Mucosa of descending colon (tissue), 3 donors: ENCODE measurements around the gene NDUFS2. TPM values are rescaled to one million over a fixed set of nuclear protein-coding genes. Genes with fewer than 3 reads are reported as not detected.
"Not testable (repeated sequence)": the region's sequence is repeated elsewhere in the genome, so short reads cannot be mapped to it uniquely, and the experiment has no call there.

Experiments
- ATAC-seq: fragments of 200-7000 bp; cut with Tn5 transposase; one replicate; pipeline ENCODE4 v1.9.1; 2020; ENCODE audit warnings: mild to moderate bottlenecking, moderate library complexity
- DNase-seq, 3 donors: peaks; one replicate each; pipeline ENCODE4 v3.0.0-alpha.2; 2020
- H3K36me3 ChIP-seq: fragments of 200-600 bp; one replicate; pipeline ENCODE4 v1.8.0; 2021; ENCODE audit warnings: low read depth, mild to moderate bottlenecking
- H3K4me1 ChIP-seq: fragments of 200-600 bp; one replicate; pipeline ENCODE4 v1.8.0; 2021; ENCODE audit warnings: low read depth, mild to moderate bottlenecking
- H3K4me3 ChIP-seq: fragments of 200-600 bp; one replicate; pipeline ENCODE4 v1.8.0; 2021; ENCODE audit warnings: mild to moderate bottlenecking
- H3K9me3 ChIP-seq: fragments of 200-600 bp; one replicate; pipeline ENCODE4 v1.8.0; 2021; ENCODE audit warnings: mild to moderate bottlenecking
- CTCF ChIP-seq: fragments of 200-600 bp; IDR thresholded peaks from one replicate; pipeline ENCODE4 v1.8.0; 2022; ENCODE audit warnings: antibody characterized with exemption, mild to moderate bottlenecking
- intact Hi-C, 2 donors: fragments of 100-400 bp; cut with DNase I in 1 of 2; cut with micrococcal nuclease in 1 of 2; formaldehyde crosslinking; loops; one replicate each; pipeline versions ENCODE4 v1.11.0 to v1.11.1; 2022; cut with DNase I, micrococcal nuclease
- total RNA-seq, 3 donors: library from RNA; stranded (reverse); fragmentation: NEBNext Ultra II Directional in 2 of 3; extraction: Animal tissue kit (Norgen Biotek cat#: 25700) in 2 of 3; gene quantifications; one replicate each; pipeline versions ENCODE4 v1.2.1 to v1.2.4, GENCODE V29; 2021 to 2023
- donor health status: DM: no; HTN: no; CAD: no; lungs with moderate emphysema.
- donor health status: DM: no; HTN: no; CAD: no.
- donor health status: DM: no; HTN: yes; CAD: no.

NDUFS2 gene
- total RNA-seq, 3 donors from 2014 or later: 119 to 159 (median 154) TPM

- H3K36me3 ChIP-seq: no peaks in the 10 kb centered on the region
- H3K4me3 ChIP-seq: no peak overlapping the region
- intact Hi-C loops: no loop called here
- no peaks in the 10 kb centered on the region for H3K4me1 ChIP-seq
- DNase-seq (no peak), ATAC-seq (no peak)
- no peak for TF ChIP-seq CTCF
- H3K9me3 ChIP-seq: no peaks in the 10 kb centered on the region
Measured at GRCh38 chr1:161244888-161245287, 42.7 kb downstream of the NDUFS2 start.

GRCh38 chr1:161250100-161250499, 47.9 kb downstream of the NDUFS2 start:
- H3K36me3 ChIP-seq, H3K4me1 ChIP-seq, ATAC-seq, H3K4me3 ChIP-seq, DNase-seq, intact Hi-C loops, H3K9me3 ChIP-seq: not testable (repeated sequence)

DNA sequence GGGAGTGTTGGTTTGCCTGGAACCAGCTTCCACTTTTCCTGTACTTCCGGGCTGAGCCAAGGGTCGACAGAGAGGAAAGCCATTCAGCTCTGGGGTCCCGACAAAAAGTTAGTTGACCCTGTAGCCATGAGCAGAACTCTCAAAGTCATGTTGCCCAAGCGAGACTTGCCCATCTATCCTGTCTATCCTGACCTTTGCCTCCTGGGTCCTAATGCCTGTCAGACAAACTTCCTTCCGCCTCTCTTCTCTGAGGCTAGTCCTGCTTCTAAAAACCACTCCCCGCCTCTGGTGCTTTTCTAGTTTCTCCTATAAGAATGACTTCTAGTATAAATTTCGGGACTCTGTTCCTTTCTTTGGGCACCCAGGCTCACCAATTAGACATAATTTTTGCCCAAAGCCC, 48.7 kb downstream of the NDUFS2 start:
- no peaks in the 10 kb centered on the region for H3K9me3 ChIP-seq
- no peak for TF ChIP-seq CTCF
- H3K4me1 ChIP-seq: no peaks in the 10 kb centered on the region
- no peaks in the 10 kb centered on the region for H3K36me3 ChIP-seq
- no peak overlapping the region for H3K4me3 ChIP-seq
- no peak for DNase-seq
- ATAC-seq: no peak
- intact Hi-C loops: no loop called here

DNA sequence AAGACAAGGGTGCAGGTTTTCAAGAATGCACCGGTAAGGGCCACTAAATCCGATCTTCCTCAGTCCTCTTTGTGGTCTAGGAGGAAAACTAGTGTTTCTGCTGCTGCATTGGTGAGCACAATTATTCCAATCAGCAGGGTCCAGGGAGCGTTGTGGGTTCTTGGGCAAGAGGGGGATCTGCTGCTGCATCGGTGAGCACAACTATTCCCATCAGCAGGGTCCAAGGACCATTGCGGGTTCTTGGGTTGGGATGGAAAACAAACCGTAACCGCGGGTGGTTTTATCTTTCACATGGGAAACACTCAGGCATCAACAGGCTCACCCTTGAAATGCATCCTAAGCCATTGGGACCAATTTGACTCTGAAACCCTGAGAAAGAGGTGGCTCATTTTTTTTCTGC, 49.4 kb downstream of the NDUFS2 start:
- H3K36me3 ChIP-seq: no peaks in the 10 kb centered on the region
- DNase-seq: no peak
- TF ChIP-seq CTCF: no peak
- no peaks in the 10 kb centered on the region for H3K4me1 ChIP-seq
- no peak for ATAC-seq
- intact Hi-C loops: no loop called here
- H3K9me3 ChIP-seq: no peaks in the 10 kb centered on the region
- H3K4me3 ChIP-seq: no peak overlapping the region

DNA sequence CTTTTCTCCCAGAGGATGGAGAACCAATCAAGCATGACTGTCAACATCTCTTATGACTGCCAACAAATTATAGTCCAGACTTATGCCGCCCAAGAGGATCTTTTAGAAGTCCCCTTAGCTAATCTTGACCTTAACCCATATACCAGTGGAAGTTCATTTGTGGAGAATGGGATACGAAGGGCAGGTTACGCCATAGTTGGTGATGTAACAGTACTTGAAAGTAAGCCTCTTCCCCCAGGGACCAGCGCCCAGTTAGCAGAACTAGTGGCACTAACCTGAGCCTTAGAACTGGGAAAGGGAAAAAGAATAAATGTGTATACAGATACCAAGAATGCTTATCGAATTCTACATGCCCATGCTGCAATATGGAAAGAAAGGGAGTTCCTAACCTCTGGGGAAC, 53.1 kb downstream of the NDUFS2 start:
- DNase-seq, H3K4me3 ChIP-seq, H3K4me1 ChIP-seq, ATAC-seq, H3K36me3 ChIP-seq, intact Hi-C loops, H3K9me3 ChIP-seq: not testable (repeated sequence)

- DNase-seq, H3K4me1 ChIP-seq, H3K9me3 ChIP-seq, ATAC-seq, H3K4me3 ChIP-seq, intact Hi-C loops, H3K36me3 ChIP-seq: not testable (repeated sequence)
Measured at GRCh38 chr1:161255955-161256520, 53.9 kb downstream of the NDUFS2 start.

GRCh38 chr1:161257109-161257508, 54.9 kb downstream of the NDUFS2 start:
- H3K9me3 ChIP-seq, H3K4me1 ChIP-seq, ATAC-seq, intact Hi-C loops, DNase-seq, H3K36me3 ChIP-seq, H3K4me3 ChIP-seq: not testable (repeated sequence)
